Measurements from ENCODE around the gene LLGL2.
"Not testable (repeated sequence)": the region's sequence is repeated elsewhere in the genome, so short reads cannot be mapped to it uniquely, and the experiment has no call there.

LLGL2 gene

DNA sequence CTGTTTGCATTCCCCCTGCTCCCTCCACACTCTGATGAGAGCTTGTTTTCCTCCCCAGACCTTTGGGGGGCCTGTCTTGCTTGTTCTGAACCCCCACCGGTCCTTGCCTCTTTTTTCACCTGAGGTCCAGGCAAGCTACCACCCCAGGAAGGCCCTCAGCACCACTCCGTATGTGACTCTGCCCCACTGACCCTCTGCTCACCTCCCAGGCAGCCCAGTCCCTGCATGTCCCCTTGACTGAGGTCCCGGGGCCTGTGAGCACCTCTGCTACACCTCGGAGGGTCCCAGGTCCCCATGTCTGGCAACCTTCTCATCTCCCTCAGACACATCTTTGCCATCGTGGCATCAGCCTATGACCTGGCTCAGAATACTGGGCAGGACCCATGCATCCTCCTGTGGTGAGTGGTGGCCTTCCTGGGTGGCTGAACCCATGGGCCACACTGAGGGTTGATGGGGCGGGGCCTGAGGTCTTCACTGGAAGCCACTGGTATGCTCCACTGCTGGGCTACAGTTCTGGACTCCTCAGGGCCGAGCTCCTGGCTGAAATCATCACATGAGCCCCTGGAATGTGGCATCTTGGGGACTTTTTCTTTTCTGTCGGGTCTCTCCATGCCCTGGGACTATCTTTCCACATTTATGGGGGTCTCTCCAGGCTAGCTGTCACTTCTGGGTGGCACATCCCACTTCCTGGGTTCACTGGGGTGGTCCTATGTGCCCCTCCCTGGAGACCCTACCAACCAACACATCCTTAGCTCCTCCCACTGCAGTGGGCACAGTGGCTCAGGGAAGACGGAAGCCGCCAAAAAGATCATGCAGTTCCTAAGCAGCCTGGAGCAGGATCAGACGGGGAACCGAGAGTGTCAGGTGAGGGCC lies 65.6 kb downstream of the LLGL2 start:
- peaks cover 2 to 41% (median 28%) of the 10 kb centered on the region in 4 experiments for H3K36me3 ChIP-seq (ENCODE audit: control insufficient read depth in 4 of 4, insufficient read depth in 4 of 4, low read length in 3 of 4)
- H3K27ac ChIP-seq (ENCODE audit: insufficient read depth in 1 of 2, low read depth in 1 of 2, low read length in 2 of 2, poor library complexity in 1 of 2, severe bottlenecking in 2 of 2): no peak overlapping the region
- POLR2A ChIA-PET: interaction anchor here (0.7 to 1.0 kb wide), 2 partner anchors 66 to 268 kb away, joined by 3 to 4 read pairs; partner anchors contain the start of gene LLGL2
- no peak overlapping the region for H3K4me3 ChIP-seq (ENCODE audit: control insufficient read depth in 1 of 7, extremely low read depth in 1 of 7, insufficient read depth in 4 of 7, low read depth in 2 of 7, low read length in 6 of 7)
- 94% methylated on average over 12 of the region's 12 CpGs for WGBS (ENCODE audit: insufficient coverage)
- H3K9me3 ChIP-seq (ENCODE audit: control extremely low read depth in 1 of 5, control insufficient read depth in 4 of 5, insufficient read depth in 2 of 5, low read depth in 1 of 5, low read length in 4 of 5): no peaks in the 10 kb centered on the region
- no peaks in the 10 kb centered on the region for H3K27me3 ChIP-seq (replicated peaks in 2 of 5; ENCODE audit: control insufficient read depth in 4 of 5, insufficient read depth in 5 of 5, low read length in 4 of 5)
- H3K4me1 ChIP-seq (ENCODE audit: control extremely low read depth in 1 of 4, control insufficient read depth in 4 of 4, insufficient read depth in 4 of 4, low read length in 3 of 4): peaks cover 5 to 30% (median 24%) of the 10 kb centered on the region in 4 experiments
- CTCF ChIA-PET: interaction anchor here (0.7 to 4.0 kb wide), 7 partner anchors 11 to 159 kb away, joined by 3 to 18 read pairs (median 3); no protein-coding TSS in a partner anchor
- no peak for DNase-seq

DNA sequence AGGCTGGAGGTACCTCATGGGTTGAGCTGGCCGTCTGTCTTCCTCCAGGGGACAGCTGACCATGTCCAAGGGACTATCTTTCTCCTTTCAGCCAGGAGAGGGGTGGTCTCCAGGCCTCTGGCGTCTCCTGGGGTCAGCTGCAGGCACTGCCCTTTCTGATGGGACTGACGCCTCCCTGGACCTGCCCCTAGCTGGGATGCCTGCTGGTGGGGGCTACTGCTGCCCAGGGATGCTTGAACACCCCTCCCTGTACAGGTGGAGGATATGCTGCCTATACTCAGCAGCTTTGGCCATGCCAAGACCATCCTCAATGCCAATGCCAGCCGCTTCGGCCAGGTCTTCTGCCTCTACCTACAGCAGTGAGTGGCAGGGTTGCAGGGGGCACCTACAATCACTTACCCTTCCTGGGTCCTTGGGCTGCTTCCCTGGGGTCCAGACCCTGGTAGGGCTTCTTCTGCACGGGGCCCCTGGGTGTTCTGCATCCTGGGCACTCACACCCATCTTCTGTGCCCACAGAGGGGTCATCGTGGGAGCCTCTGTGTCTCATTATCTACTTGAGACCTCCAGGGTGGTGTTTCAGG lies 66.3 kb downstream of the LLGL2 start:
- 100% methylated on average over 4 of the region's 7 CpGs for WGBS (ENCODE audit: insufficient coverage)
- H3K27ac ChIP-seq (ENCODE audit: insufficient read depth in 1 of 2, low read depth in 1 of 2, low read length in 2 of 2, poor library complexity in 1 of 2, severe bottlenecking in 2 of 2): no peak overlapping the region
- ChIA-PET CTCF (interaction anchor here (1.0 to 4.0 kb wide), 4 partner anchors 10 to 87 kb away, joined by 3 to 18 read pairs (median 3); no protein-coding TSS in a partner anchor), POLR2A (interaction anchor here (1.0 kb wide), 1 partner anchor 67 kb away, joined by 4 read pairs; the partner anchor contains the start of gene LLGL2)
- DNase-seq: no peak
- H3K4me3 ChIP-seq (ENCODE audit: control insufficient read depth in 1 of 7, extremely low read depth in 1 of 7, insufficient read depth in 4 of 7, low read depth in 2 of 7, low read length in 6 of 7): no peak overlapping the region
- no peaks in the 10 kb centered on the region for H3K27me3 ChIP-seq (replicated peaks in 2 of 5; ENCODE audit: control insufficient read depth in 4 of 5, insufficient read depth in 5 of 5, low read length in 4 of 5)
- H3K4me1 ChIP-seq (ENCODE audit: control extremely low read depth in 1 of 4, control insufficient read depth in 4 of 4, insufficient read depth in 4 of 4, low read length in 3 of 4): peaks cover 5 to 28% (median 23%) of the 10 kb centered on the region in 4 experiments
- H3K9me3 ChIP-seq (ENCODE audit: control extremely low read depth in 1 of 5, control insufficient read depth in 4 of 5, insufficient read depth in 2 of 5, low read depth in 1 of 5, low read length in 4 of 5): no peaks in the 10 kb centered on the region
- H3K36me3 ChIP-seq (ENCODE audit: control insufficient read depth in 4 of 4, insufficient read depth in 4 of 4, low read length in 3 of 4): peaks cover 2 to 45% (median 30%) of the 10 kb centered on the region in 4 experiments

DNA sequence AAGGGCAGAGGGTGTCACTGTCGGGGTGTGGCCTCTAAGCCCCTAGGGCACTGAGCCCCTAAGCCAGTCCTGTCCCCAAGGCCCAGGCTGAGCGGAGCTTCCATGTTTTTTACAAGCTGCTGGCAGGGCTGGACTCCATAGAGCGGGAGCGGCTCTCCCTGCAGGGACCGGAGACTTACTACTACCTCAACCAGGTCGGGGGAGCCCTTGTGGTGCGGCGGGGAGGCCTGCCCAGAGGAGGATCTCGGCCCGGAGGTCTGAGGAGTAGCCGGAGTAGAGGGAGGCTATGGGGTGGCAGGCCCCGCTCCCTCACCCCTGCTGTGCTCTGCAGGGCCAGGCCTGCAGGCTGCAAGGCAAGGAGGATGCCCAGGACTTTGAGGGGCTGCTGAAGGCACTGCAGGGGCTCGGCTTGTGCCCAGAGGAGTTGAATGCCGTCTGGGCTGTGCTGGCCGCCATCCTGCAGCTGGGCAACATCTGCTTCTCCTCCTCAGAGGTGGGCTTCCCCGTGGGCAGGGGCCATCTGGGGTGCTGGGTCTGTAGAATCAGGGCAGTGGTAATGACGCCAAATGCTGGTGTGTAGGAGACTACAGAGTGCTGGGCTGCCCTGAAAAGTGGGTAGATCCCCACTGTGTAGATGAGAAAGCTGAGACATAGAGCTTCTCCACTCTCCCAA lies 67.0 kb downstream of the LLGL2 start:
- Histone ChIP-seq H3K27me3 (replicated peaks in 2 of 5; ENCODE audit: control insufficient read depth in 4 of 5, insufficient read depth in 5 of 5, low read length in 4 of 5) (no peaks in the 10 kb centered on the region), H3K4me3 (ENCODE audit: control insufficient read depth in 1 of 7, extremely low read depth in 1 of 7, insufficient read depth in 4 of 7, low read depth in 2 of 7, low read length in 6 of 7) (no peak overlapping the region), H3K9me3 (ENCODE audit: control extremely low read depth in 1 of 5, control insufficient read depth in 4 of 5, insufficient read depth in 2 of 5, low read depth in 1 of 5, low read length in 4 of 5) (no peaks in the 10 kb centered on the region), H3K27ac (ENCODE audit: insufficient read depth in 1 of 2, low read depth in 1 of 2, low read length in 2 of 2, poor library complexity in 1 of 2, severe bottlenecking in 2 of 2) (no peak overlapping the region), H3K4me1 (ENCODE audit: control extremely low read depth in 1 of 4, control insufficient read depth in 4 of 4, insufficient read depth in 4 of 4, low read length in 3 of 4) (peaks cover 0 to 21% (median 16%) of the 10 kb centered on the region in 4 experiments), H3K36me3 (ENCODE audit: control insufficient read depth in 4 of 4, insufficient read depth in 4 of 4, low read length in 3 of 4) (peaks cover 2 to 50% (median 33%) of the 10 kb centered on the region in 4 experiments)
- CTCF ChIA-PET: interaction anchor here (0.8 to 4.0 kb wide), 4 partner anchors 9 to 157 kb away, joined by 3 to 18 read pairs (median 3); no protein-coding TSS in a partner anchor
- WGBS (ENCODE audit: insufficient coverage): 98% methylated on average over 16 of the region's 17 CpGs
- POLR2A ChIA-PET: no interaction called here
- no peak for DNase-seq

DNA sequence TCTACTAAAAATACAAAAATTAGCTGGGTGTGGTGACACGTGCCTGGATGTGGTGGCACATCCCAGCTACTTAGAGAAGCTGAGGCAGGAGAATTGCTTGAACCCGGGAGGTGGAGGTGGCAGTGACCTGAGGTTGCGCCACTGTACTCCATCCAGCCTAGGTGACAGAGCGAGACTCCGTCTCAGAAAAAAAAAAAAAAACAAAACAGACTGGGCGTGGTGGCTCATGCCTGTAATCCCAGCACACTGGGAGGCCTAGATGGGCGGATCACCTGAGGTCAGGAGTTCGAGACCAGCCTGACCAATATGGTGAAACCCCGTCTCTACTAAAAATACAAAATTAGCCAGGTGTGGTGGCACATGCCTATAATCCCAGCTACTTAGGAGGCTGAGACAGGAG lies 67.9 kb downstream of the LLGL2 start:
- 100% methylated on average over 7 of the region's 9 CpGs for WGBS (ENCODE audit: insufficient coverage)
- H3K27me3 ChIP-seq (replicated peaks in 2 of 5; ENCODE audit: control insufficient read depth in 4 of 5, insufficient read depth in 5 of 5, low read length in 4 of 5); H3K4me3 ChIP-seq (ENCODE audit: control insufficient read depth in 1 of 7, extremely low read depth in 1 of 7, insufficient read depth in 4 of 7, low read depth in 2 of 7, low read length in 6 of 7); DNase-seq; H3K9me3 ChIP-seq (ENCODE audit: control extremely low read depth in 1 of 5, control insufficient read depth in 4 of 5, insufficient read depth in 2 of 5, low read depth in 1 of 5, low read length in 4 of 5); POLR2A ChIA-PET; H3K27ac ChIP-seq (ENCODE audit: insufficient read depth in 1 of 2, low read depth in 1 of 2, low read length in 2 of 2, poor library complexity in 1 of 2, severe bottlenecking in 2 of 2): not testable (repeated sequence)
- peaks cover 2 to 50% (median 33%) of the 10 kb centered on the region in 4 experiments for H3K36me3 ChIP-seq (ENCODE audit: control insufficient read depth in 4 of 4, insufficient read depth in 4 of 4, low read length in 3 of 4)
- CTCF ChIA-PET: interaction anchor here (1.2 to 4.0 kb wide), 2 partner anchors 8 to 156 kb away, joined by 3 to 18 read pairs; no protein-coding TSS in a partner anchor
- H3K4me1 ChIP-seq (ENCODE audit: control extremely low read depth in 1 of 4, control insufficient read depth in 4 of 4, insufficient read depth in 4 of 4, low read length in 3 of 4): peaks cover 0 to 15% (median 12%) of the 10 kb centered on the region in 4 experiments

DNA sequence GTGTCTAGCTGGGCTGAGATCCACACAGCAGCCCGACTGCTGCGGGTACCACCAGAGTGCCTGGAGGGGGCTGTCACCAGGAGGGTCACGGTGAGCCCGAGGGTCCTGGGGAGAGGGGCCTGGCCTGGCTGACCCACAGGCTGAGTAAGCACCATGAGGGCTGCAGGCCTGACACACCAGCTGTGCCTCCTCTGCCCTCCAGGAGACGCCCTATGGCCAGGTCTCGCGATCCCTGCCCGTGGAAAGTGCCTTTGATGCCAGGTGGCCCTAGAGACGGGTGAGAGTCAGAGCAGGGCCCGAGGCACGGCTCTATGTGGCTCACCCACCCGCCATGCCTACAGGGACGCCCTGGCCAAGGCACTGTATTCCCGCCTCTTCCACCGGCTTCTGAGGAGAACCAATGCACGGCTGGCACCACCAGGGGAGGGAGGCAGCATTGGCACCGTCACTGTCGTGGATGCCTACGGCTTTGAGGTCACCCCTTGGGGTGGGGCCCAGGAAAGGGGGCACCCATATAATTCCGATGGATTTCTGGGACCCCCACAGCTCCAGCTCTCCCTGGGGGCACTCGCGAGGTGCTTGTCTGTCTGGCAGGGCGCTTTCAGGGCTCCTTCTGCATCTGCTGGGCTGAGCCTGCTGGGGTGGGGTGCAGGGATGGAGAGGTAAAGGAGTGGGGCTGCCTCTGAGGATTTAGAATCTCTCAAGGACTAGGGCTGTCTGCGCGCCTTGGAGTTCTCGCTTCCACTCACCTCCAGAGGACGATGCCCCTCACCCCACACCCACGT lies 69.2 kb downstream of the LLGL2 start:
- WGBS (ENCODE audit: insufficient coverage): 94% methylated on average over 25 of the region's 28 CpGs
- peaks cover 2 to 50% (median 33%) of the 10 kb centered on the region in 4 experiments for H3K36me3 ChIP-seq (ENCODE audit: control insufficient read depth in 4 of 4, insufficient read depth in 4 of 4, low read length in 3 of 4)
- POLR2A ChIA-PET: interaction anchor here (0.5 to 0.6 kb wide), 2 partner anchors 839 to 1082 kb away, joined by 3 read pairs; no protein-coding TSS in a partner anchor
- no peaks in the 10 kb centered on the region for H3K27me3 ChIP-seq (replicated peaks in 2 of 5; ENCODE audit: control insufficient read depth in 4 of 5, insufficient read depth in 5 of 5, low read length in 4 of 5)
- no peaks in the 10 kb centered on the region for H3K9me3 ChIP-seq (ENCODE audit: control extremely low read depth in 1 of 5, control insufficient read depth in 4 of 5, insufficient read depth in 2 of 5, low read depth in 1 of 5, low read length in 4 of 5)
- CTCF ChIA-PET: no interaction called here
- no peak overlapping the region for H3K27ac ChIP-seq (ENCODE audit: insufficient read depth in 1 of 2, low read depth in 1 of 2, low read length in 2 of 2, poor library complexity in 1 of 2, severe bottlenecking in 2 of 2)
- H3K4me3 ChIP-seq (ENCODE audit: control insufficient read depth in 1 of 7, extremely low read depth in 1 of 7, insufficient read depth in 4 of 7, low read depth in 2 of 7, low read length in 6 of 7): no peak overlapping the region
- H3K4me1 ChIP-seq (ENCODE audit: control extremely low read depth in 1 of 4, control insufficient read depth in 4 of 4, insufficient read depth in 4 of 4, low read length in 3 of 4): peaks cover 0 to 7% (median 5%) of the 10 kb centered on the region in 4 experiments
- no peak for DNase-seq

DNA sequence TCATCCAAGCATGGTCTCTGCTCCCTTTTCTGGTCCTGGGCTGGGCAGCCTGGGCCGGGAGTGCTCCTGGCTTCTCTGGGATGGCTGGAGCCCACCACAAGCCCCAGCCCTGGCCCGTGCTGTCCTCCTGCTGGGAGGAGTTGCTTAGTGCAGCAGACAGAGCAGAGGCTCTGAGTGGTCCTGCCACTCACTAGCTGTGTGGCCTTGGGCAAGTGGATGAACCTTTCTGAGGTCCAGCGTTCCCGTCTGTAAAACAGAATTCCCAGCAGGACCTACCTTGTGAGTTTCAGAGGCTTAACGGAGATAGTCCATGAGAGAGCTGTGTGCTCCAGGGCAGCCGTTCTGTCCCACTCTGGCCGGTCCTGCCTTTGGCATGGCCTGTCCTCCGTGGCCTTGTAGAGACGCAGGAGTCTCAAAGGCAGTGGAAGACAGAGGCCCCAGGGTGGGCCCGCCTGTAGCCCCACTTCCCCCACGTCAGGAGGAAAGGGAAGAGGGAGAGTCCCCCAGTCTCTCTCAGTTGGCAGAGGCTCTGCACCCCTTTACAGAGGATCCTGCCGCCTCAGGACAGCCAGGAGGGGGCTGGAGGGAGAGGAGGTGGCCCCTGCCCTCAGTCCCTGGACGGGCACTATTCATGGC lies 69.9 kb downstream of the LLGL2 start:
- H3K27ac ChIP-seq (ENCODE audit: insufficient read depth in 1 of 2, low read depth in 1 of 2, low read length in 2 of 2, poor library complexity in 1 of 2, severe bottlenecking in 2 of 2): no peak overlapping the region
- no peak for DNase-seq
- H3K4me3 ChIP-seq (ENCODE audit: control insufficient read depth in 1 of 7, extremely low read depth in 1 of 7, insufficient read depth in 4 of 7, low read depth in 2 of 7, low read length in 6 of 7): no peak overlapping the region
- peaks cover 0 to 3% (median 0%) of the 10 kb centered on the region in 4 experiments for H3K4me1 ChIP-seq (ENCODE audit: control extremely low read depth in 1 of 4, control insufficient read depth in 4 of 4, insufficient read depth in 4 of 4, low read length in 3 of 4)
- POLR2A ChIA-PET: no interaction called here
- CTCF ChIA-PET: no interaction called here
- 97% methylated on average over 8 of the region's 13 CpGs for WGBS (ENCODE audit: insufficient coverage)
- no peaks in the 10 kb centered on the region for H3K27me3 ChIP-seq (replicated peaks in 2 of 5; ENCODE audit: control insufficient read depth in 4 of 5, insufficient read depth in 5 of 5, low read length in 4 of 5)
- H3K36me3 ChIP-seq (ENCODE audit: control insufficient read depth in 4 of 4, insufficient read depth in 4 of 4, low read length in 3 of 4): peaks cover 2 to 45% (median 31%) of the 10 kb centered on the region in 4 experiments
- H3K9me3 ChIP-seq (ENCODE audit: control extremely low read depth in 1 of 5, control insufficient read depth in 4 of 5, insufficient read depth in 2 of 5, low read depth in 1 of 5, low read length in 4 of 5): no peaks in the 10 kb centered on the region

All from common myeloid progenitor, CD34-positive (primary cell).